ENCODE data around the gene C1orf105. TPM values are rescaled to one million over a fixed set of nuclear protein-coding genes. Genes with fewer than 3 reads are reported as not detected.

Gene C1orf105
- total and polyA plus RNA-seq, 2 of the 8 experiments (the other 6 are each of a cell fraction or from before 2014, with no cell fraction given) = not detected

- ChIA-PET CTCF (ENCODE audit: partially characterized antibody) (interaction anchor here (0.6 to 2.9 kb wide), 4 partner anchors 11 to 402 kb away, joined by 3 to 11 read pairs (median 3); no protein-coding TSS in a partner anchor), POLR2A (ENCODE audit: partially characterized antibody) (no interaction called here)
- Histone ChIP-seq H2BK12ac (ENCODE audit: low read depth, low read length) (no peak overlapping the region), H3K14ac (ENCODE audit: insufficient read length) (no peak overlapping the region), H3K9ac (replicated peaks in 1 of 4; ENCODE audit: extremely low read depth in 1 of 4, low read depth in 3 of 4, low read length in 3 of 4) (no peak overlapping the region), H3K27me3 (replicated peaks in 1 of 4; ENCODE audit: control insufficient read depth in 3 of 4, extremely low read depth in 1 of 4, insufficient read depth in 3 of 4, low read length in 3 of 4) (no peaks in the 10 kb centered on the region), H2BK120ac (replicated peaks; ENCODE audit: low read depth, low read length) (no peak overlapping the region), H3K23me2 (ENCODE audit: low read depth, low read length) (no peaks in the 10 kb centered on the region), H2BK5ac (ENCODE audit: low read depth, low read length) (no peak overlapping the region), H3K27ac (ENCODE audit: low read depth, low read length) (no peak overlapping the region), H3K79me1 (ENCODE audit: low read depth, low read length) (no peaks in the 10 kb centered on the region), H3K36me3 (ENCODE audit: control insufficient read depth in 2 of 4, insufficient read depth in 4 of 4, low read length in 3 of 4) (no peaks in the 10 kb centered on the region), H2AFZ (ENCODE audit: low read length) (no peak overlapping the region), H3K23ac (ENCODE audit: insufficient read length) (no peak overlapping the region), H3K4me1 (replicated peaks in 1 of 4; ENCODE audit: control insufficient read depth in 3 of 4, insufficient read depth in 4 of 4, low read length in 3 of 4) (no peaks in the 10 kb centered on the region), H3K56ac (replicated peaks; ENCODE audit: insufficient read length, low read depth, low read length) (no peak overlapping the region), H4K91ac (replicated peaks; ENCODE audit: insufficient read length, low read length) (no peak overlapping the region), H3K4me3 (ENCODE audit: extremely low read depth in 1 of 4, insufficient read depth in 2 of 4, low read depth in 3 of 4, low read length in 4 of 4) (no peak overlapping the region), H3K9me3 (ENCODE audit: insufficient read depth in 2 of 2, low read depth in 1 of 2, low read length in 1 of 2) (no peaks in the 10 kb centered on the region), H3K4ac (replicated peaks; ENCODE audit: insufficient read length, low read depth, low read length) (no peak overlapping the region), H2BK15ac (ENCODE audit: low read length) (no peak overlapping the region), H3K18ac (ENCODE audit: extremely low read depth, low read length) (no peak overlapping the region), H2AK5ac (ENCODE audit: low read depth, low read length) (no peak overlapping the region), H4K5ac (ENCODE audit: insufficient read length, low read depth, low read length) (no peak overlapping the region), H3K79me2 (ENCODE audit: control insufficient read depth in 1 of 2, insufficient read depth in 2 of 2, low read length in 2 of 2) (no peaks in the 10 kb centered on the region), H4K20me1 (replicated peaks in 1 of 2; ENCODE audit: control insufficient read depth in 1 of 2, insufficient read depth in 2 of 2, low read length in 2 of 2) (no peaks in the 10 kb centered on the region), H3K4me2 (ENCODE audit: insufficient read depth in 1 of 2, low read depth in 2 of 2, low read length in 2 of 2) (no peak overlapping the region), H4K8ac (ENCODE audit: extremely low read depth, insufficient read depth, low read length) (no peak overlapping the region), H2BK20ac (ENCODE audit: low read length) (no peak overlapping the region)
- DNase-seq (ENCODE audit: low read depth in 1 of 2, low spot score in 2 of 2) = no peak
- FAIRE-seq = no peak
- TF ChIP-seq RXRA (IDR thresholded peaks at IDR 0.05; ENCODE audit: insufficient read depth, low read depth, low read length) = no peak
- TF ChIP-seq NANOG (IDR thresholded peaks at IDR 0.05; ENCODE audit: insufficient read depth, low read depth, low read length, poor library complexity, severe bottlenecking) = no peak
- TF ChIP-seq HDAC6 (IDR thresholded peaks at IDR 0.05; ENCODE audit: low read depth, low read length) = no peak
- no peak for TF ChIP-seq TAF7 (optimal IDR thresholded peaks at IDR 0.05; ENCODE audit: borderline replicate concordance, low read depth, low read length)
- TF ChIP-seq SP2 (IDR thresholded peaks at IDR 0.05; ENCODE audit: low read length) = no peak
- TF ChIP-seq GABPA (IDR thresholded peaks at IDR 0.05; ENCODE audit: borderline replicate concordance, insufficient read depth, low read length) = no peak
- no peak for TF ChIP-seq FOSL1 (IDR thresholded peaks at IDR 0.05; ENCODE audit: insufficient read depth, low read depth, low read length)
- TF ChIP-seq SIN3A (conservative IDR thresholded peaks at IDR 0.05 in 1 of 2, IDR thresholded peaks at IDR 0.05 in 1 of 2; ENCODE audit: low read depth in 1 of 2, low read length in 2 of 2) = no peak
- no peak for TF ChIP-seq HDAC2 (IDR thresholded peaks at IDR 0.05; ENCODE audit: borderline replicate concordance in 1 of 2, low read depth in 2 of 2, low read length in 2 of 2)
- TF ChIP-seq EZH2 (IDR thresholded peaks at IDR 0.05; ENCODE audit: low read depth, low read length, severe bottlenecking) = no peak
- TF ChIP-seq EP300 (IDR thresholded peaks at IDR 0.05; ENCODE audit: borderline replicate concordance in 1 of 2, low read depth in 2 of 2, low read length in 2 of 2) = no peak
- TF ChIP-seq CEBPB (IDR thresholded peaks at IDR 0.05; ENCODE audit: low read depth, low read length) = no peak
- no peak for TF ChIP-seq SP4 (IDR thresholded peaks at IDR 0.05; ENCODE audit: low read length)
Observed at GRCh38 chr1:172405912-172406311, 14.6 kb upstream of the C1orf105 start.
